Kasumi-1 (cell line): Measurements from ENCODE around the gene CDKAL1.
"Not testable (repeated sequence)": the region's sequence is repeated elsewhere in the genome, so short reads cannot be mapped to it uniquely, and the experiment has no call there.

ENCODE experiments used
- DNase-seq, 2 experiments: peaks; one replicate each; lab custom pipeline; 2025; lab: John Stamatoyannopoulos, UW

The CDKAL1 gene

DNA sequence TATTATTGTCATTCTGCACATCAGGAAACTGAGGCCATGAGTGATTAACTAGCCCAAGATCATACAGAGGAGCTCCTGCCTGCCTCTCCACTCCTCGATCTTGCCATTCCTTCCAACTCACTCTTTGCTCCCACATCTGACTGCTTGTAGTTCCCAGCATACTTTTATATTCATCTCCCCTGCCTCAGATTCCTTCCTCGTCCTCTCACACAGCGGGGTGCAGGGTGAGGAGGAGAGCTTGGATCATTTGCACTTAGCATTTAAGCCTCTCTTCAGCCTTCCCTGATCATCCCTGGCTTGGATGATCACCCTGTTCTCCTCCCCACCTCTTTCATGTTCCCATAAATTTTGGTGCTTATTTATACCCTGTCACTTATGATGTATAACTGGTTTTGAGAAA, 544.2 kb downstream of the CDKAL1 start:
- DNase-seq, result no peak

DNA sequence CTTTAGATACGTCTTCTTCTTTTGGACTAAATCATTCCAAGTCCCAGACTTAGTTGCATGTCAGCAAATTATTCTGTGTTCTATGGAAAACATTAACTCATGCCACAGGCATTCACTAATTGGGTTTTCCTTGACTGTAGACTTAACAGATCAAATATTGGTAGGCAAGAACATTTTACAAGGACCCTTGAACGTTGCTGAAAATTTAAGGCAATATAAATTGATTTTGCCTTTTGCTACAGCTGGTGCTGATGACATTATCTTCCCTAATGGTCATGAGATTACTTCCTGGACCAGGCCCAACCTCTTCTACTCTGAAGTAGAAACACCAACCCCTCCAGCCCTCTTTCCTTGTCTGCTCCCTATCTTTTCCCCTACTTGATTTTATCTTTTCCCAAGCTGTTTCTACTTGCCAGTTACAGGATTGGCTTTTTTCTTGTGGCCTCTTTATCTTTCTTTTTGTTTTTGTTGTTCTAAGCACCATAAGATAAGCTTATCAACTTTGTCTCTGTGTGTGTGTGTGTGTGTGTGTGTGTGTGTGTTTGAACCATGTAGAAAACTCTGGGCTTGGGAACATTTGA, 545.3 kb downstream of the CDKAL1 start:
- no peak for DNase-seq

DNA sequence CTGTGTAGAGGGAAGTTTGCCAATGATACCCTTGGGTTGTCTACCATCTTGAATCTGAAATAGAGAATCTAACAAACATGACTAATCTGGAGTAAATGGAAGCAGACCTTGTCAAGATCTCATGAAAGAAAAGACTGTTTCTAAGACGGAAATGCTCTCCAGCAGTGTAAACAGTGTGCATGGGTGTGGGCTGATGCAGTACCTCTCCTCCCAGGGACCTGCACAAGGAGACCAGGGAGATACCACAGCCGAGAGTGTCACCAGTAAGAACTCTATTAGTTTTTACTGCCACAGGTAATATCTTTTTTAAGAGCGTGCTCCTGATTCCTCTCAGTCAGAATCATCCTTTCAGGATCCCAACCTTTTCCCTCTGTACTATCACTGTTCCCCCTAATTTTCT, 546.0 kb downstream of the CDKAL1 start:
- no peak for DNase-seq

GRCh38 chr6:21082091-21082490, 547.8 kb downstream of the CDKAL1 start:
- DNase-seq, result no peak

GRCh38 chr6:21083708-21084107, 549.5 kb downstream of the CDKAL1 start:
- DNase-seq, result no peak

- DNase-seq, result no peak
These were observed 550.4 kb downstream of the CDKAL1 start for GRCh38 chr6:21084656-21085055.

DNA sequence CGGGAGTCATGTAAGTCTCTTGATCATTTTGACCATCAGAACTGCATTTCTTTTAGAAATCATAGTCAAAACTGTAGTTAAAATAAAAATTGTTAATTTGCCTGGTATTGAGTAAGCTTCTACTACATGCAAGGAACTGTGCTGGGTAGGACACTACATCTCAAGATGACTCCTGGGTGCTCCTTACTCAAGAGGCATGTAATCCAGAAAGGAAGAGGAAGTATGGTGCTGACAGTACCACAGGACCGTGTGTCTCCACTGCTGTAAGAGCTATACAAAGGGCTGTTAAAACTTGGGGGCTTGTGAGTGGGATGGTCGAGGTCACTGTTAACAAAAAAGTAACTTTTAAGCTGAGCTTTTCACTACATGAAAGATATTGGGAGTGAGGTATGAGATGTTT, 551.0 kb downstream of the CDKAL1 start:
- peak; percentile 48 to 50 for DNase-seq

DNA sequence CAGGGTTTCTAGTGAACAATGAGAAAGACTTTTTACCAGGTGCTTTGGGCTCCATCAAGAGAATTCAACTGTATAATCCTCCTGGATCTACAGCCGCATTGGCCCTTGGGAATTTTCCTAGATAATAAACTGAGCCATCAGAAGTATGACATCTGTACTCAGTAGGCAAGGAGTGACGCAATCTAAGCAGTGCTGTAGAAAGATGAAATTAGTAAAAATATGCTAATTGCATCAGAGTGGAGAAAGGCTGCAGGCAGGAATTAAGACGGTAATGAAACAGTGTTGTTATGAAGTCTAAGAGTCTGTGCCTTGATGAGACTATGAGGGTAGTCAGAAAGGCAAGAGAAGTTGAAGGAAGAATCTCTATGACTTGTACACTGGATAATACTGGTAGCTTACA, 551.4 kb downstream of the CDKAL1 start:
- DNase-seq, result no peak

DNA sequence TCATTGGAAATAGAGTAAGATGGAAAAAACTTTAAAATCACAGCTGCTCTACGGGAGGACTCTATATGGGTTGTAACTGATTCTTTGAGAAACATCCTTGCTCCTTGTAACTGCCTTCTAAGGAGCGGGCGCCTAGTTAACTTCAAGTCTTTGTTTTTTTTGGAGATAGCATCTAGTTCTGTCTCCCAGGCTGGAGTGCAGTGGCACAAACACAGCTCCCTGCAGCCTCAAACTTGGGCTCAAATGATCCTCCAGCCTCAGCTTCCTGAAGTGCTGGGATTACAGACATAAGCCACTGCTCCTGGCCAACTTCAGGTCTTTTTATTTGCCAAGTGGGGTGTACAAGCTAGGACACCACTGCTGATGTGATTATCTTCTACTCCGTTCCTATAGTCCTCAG, 552.9 kb downstream of the CDKAL1 start:
- DNase-seq, result no peak

DNA sequence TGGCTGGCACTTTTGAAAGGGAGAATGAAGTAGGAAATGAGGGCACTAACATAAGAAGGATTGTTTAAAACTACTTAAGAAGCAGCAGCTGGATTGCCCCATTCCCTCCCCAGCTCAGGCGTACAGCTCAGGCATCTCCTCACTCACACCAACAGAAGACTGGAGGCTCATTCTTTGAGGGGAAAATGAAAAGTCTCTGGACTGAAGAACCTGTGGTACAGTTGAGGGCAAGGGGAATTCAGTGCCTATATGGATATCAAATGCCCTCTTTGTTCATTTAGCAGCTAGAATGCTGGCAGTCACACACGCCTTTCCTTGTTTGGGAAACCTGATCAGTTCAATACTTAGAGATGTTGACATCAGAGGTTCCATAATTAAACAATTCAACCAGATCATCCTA, 557.2 kb downstream of the CDKAL1 start:
- DNase-seq, result no peak

DNA sequence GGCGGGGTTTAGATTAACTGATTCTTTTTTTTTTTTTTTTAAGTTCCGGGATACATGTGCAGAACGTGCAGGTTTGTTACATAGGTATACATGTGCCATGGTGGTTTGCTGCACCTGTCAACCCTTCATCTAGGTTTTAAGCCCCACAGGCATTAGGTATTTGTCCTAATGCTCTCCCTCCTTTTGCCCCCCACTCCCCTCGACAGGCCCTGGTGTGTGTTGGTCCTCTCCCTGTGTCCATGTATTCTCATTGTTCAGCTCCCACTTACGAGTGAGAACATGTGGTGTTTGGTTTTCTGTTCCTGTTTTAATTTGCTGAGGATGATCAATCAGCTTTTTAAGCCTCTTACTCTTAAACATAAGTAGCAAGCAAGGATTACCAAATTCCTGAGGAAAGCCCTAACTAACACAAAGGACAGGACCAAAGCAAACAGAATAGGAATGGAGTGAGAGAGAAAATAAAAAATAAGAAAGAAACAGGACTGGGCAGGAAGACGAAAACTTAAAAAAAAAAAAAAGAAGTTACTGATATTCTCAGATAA, 558.0 kb downstream of the CDKAL1 start:
- DNase-seq, result not testable (repeated sequence)

DNA sequence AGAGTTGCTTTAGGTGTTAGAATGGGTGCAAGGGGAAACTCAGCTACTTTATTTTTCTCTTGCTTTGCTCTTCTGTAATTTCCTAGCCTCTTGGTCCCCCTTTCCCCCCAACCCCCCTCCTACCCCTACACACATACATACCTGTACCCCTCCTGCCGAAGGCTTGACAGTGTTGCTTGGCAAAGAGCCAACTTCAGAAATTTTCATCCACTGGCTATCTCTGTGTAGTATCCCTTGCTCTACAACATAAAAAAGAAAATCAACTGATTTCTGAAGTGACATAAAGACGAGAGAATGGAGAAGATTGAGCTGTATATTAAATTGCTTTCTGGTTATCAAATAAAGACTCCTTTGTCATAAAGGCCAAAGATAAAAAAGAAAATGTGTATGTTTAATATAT, 561.2 kb downstream of the CDKAL1 start:
- DNase-seq, result no peak

- no peak for DNase-seq
These were observed 563.9 kb downstream of the CDKAL1 start for GRCh38 chr6:21098134-21098533.

DNA sequence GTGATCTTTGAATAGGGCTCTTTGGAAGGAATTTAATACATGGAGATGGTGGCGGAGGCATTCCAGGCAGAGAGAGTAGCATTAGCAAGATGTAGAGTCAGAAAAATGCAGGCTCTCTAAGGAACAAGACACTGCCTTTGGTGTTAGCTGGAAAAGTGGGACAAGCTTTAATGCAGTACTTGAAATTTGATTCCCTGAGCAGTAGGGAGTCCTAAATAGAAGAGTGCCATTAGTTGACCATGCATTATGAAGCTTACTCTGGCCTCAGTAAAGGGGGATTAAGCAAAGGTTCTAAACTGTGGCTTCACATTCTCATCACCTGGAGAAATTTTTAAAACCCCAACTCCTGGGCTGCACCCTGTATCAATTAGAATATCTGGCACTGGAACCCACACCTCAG, 564.5 kb downstream of the CDKAL1 start:
- no peak for DNase-seq

DNA sequence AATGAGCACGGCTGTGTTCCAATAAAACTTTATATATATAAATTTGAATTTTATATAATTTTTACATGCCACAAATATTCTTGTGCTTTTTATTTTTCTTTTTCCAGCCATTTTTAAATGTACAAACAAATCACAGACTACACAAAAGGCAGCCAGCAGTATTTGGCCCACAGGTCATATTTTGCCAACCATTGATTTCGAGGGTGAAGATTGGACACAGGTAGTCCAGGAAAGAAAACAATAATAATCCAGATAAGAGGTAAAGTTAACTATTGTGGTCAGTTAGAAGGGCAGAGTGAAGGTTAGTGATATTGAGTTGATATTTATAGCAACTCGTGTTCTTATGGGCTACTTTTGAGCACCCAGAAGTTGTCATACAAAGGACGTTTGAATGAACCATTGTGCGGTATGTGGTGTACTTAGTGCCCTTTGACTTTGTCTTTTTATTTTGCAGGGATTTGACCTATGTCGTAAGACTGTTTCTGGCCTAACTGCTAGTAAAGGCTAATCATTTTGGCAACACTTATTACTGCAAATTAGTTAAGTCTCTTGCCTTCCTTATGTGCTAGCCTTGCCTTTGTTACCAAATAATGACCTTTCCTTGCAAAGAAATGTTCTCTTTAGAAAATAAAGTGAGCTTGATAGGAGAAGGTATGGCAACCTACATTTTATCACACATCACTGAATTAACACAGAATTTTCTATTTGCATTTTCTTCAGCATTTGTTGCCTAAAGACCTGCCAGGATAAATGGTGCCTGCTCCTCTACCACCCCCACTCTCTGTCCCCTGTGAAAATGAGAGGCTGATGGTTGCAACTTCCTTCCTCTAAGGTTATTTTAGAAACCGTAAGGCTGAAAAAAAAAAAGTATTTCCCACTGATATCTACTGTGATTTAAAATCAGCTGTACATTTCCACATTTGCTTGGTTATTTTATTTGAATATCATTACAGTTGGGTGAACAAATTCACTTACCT, 565.4 kb downstream of the CDKAL1 start:
- peak; percentile 33 to 54 for DNase-seq

- DNase-seq, result no peak
These were observed 566.7 kb downstream of the CDKAL1 start for GRCh38 chr6:21100991-21101390.

- DNase-seq, result no peak
These were observed 567.4 kb downstream of the CDKAL1 start for GRCh38 chr6:21101694-21102093.

DNA sequence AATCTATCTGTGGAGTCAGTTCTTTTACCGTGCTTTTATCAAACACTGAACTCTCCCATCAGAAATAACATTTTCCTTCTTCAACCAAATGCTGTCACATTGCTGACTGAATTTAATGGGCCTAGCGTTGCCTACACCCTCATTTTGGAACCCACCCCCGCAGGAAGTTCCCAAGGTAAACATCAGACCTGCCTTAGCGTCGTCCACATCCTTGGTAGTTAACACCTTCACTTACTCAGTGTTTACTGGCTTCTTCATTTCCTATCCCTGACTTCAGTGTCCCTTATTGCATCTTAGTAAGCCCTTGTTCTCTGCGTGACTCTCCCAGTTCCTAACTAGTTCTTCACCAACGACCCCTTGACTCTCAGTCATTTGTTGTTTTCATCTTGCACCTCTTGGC, 567.9 kb downstream of the CDKAL1 start:
- no peak for DNase-seq

- DNase-seq, result no peak
These were observed 568.4 kb downstream of the CDKAL1 start for GRCh38 chr6:21102624-21103023.

DNA sequence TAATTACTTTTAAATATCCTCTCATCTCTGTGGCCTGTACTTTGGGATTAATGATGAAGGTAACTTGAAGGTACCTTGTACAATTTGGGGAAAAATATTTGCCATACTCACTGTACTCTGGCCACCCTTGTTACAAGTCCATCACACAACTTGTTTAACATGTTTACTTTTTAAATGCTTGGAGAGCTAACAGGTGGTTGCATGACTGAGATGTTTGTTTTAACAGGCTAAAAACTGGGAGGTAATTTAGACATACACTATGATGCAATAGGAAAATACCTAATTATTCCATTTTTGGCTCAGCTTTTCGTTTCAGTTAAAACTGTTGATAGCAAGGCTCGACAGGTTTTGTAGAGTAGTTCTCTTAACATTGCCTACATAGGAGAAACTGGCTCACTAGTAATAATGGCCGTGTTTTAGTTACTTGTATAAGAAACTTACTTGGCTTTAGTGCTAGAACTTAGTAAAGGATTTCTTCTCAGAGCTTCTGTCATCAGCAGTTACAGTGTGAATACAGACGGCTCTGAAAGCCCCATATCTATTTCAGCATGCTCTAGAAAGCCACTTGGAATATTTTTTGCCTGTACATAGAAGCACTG, 569.5 kb downstream of the CDKAL1 start:
- no peak for DNase-seq

GRCh38 chr6:21104288-21104687, 570.0 kb downstream of the CDKAL1 start:
- DNase-seq, result no peak

DNA sequence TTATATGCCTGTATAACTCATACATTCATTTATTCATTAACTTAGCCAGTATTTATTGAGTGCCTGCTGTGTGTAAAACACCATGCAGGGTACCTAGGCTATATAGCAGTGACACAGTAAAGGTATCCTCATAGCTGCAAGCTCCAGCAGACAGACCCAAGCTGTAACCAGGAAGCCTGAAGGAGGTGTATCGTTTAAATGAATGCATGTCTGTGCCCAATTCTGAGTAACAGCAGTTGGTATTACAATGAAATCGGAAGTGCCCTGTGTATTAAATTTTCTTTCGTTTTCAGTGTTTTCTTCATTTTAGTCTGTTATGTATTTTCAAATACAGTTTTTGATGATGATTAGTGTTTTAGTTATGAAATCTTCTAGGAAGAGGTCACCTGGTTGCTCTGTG, 573.5 kb downstream of the CDKAL1 start:
- DNase-seq, result no peak
